Erythroblast (primary cell): ENCODE measurements around the gene LRRC8A.

ENCODE experiments used
- GATA1 ChIP-seq: IDR thresholded peaks from 2 replicates; pipeline ENCODE4 v1.6.1; 2011; ENCODE audit warnings: low read depth, mild to moderate bottlenecking, control low read depth, low read length, moderate library complexity
- POLR2A ChIP-seq: IDR thresholded peaks from 2 replicates; pipeline ENCODE4 v1.6.1; 2011; ENCODE audit warnings: mild to moderate bottlenecking, low read length

GRCh38 chr9:128894764-128895163 lies 12.8 kb downstream of the LRRC8A start:
- no peak for TF ChIP-seq POLR2A
- TF ChIP-seq GATA1 = no peak
